ENCODE measurements around the gene SLC5A11.

The SLC5A11 gene

DNA sequence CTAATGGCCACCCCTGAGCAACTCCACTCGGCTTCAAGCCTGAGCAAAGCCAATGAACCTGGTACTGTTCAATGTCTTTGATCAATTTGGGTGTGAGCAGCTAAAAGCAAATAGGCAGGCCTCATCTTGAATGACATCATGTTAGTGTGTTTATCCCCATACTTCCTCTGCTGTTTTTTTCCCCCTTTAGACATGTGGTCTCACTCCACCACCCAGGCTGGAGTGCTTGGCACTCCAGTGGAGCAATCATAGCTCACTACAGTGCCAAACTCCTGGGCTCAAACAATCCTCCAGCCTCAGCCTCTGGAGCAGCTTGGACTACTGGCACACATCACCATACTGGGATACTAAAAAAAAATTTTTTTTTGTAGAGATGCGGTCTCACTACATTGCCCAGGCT lies 94.0 kb downstream of the SLC5A11 start:
- Histone ChIP-seq H3K27me3 (replicated peaks; ENCODE audit: control insufficient read depth, insufficient read depth, low read length) (no peaks in the 10 kb centered on the region), H3K36me3 (ENCODE audit: control insufficient read depth, insufficient read depth, low read length) (peaks cover 37% of the 10 kb centered on the region), H3K4me3 (replicated peaks; ENCODE audit: low read depth, low read length) (no peak overlapping the region)
- DNase-seq (ENCODE audit: extremely low read depth, insufficient read length), result no peak
- TF ChIP-seq, protein P1, sequence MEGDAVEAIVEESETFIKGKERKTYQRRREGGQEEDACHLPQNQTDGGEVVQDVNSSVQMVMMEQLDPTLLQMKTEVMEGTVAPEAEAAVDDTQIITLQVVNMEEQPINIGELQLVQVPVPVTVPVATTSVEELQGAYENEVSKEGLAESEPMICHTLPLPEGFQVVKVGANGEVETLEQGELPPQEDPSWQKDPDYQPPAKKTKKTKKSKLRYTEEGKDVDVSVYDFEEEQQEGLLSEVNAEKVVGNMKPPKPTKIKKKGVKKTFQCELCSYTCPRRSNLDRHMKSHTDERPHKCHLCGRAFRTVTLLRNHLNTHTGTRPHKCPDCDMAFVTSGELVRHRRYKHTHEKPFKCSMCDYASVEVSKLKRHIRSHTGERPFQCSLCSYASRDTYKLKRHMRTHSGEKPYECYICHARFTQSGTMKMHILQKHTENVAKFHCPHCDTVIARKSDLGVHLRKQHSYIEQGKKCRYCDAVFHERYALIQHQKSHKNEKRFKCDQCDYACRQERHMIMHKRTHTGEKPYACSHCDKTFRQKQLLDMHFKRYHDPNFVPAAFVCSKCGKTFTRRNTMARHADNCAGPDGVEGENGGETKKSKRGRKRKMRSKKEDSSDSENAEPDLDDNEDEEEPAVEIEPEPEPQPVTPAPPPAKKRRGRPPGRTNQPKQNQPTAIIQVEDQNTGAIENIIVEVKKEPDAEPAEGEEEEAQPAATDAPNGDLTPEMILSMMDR (IDR thresholded peaks at IDR 0.05; ENCODE audit: insufficient read depth, low read length, poor library complexity, severe bottlenecking), result no peak

DNA sequence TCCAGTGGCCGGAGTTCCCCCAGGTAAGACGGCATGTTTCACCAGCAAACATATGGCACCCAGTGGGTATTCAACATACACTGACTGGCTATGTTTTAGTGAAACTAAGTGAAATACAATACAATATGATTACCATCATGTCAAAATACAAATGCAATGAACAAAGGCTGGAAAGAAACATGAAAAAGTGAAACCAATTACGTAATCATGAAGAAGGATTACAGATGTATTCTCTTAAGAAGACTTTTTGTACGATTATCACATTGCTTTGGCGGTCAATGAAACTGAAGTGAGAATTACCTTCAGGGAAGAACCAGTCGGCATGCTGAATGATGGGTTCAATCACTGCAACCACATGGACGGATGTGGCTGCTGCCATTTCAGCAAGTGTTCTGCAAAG lies 97.7 kb downstream of the SLC5A11 start:
- Histone ChIP-seq H3K4me3 (replicated peaks; ENCODE audit: low read depth, low read length) (no peak overlapping the region), H3K36me3 (ENCODE audit: control insufficient read depth, insufficient read depth, low read length) (peaks cover 42% of the 10 kb centered on the region), H3K27me3 (replicated peaks; ENCODE audit: control insufficient read depth, insufficient read depth, low read length) (no peaks in the 10 kb centered on the region)
- DNase-seq (ENCODE audit: extremely low read depth, insufficient read length), result no peak
- TF ChIP-seq, protein P1 (IDR thresholded peaks at IDR 0.05; ENCODE audit: insufficient read depth, low read length, poor library complexity, severe bottlenecking), result no peak

DNA sequence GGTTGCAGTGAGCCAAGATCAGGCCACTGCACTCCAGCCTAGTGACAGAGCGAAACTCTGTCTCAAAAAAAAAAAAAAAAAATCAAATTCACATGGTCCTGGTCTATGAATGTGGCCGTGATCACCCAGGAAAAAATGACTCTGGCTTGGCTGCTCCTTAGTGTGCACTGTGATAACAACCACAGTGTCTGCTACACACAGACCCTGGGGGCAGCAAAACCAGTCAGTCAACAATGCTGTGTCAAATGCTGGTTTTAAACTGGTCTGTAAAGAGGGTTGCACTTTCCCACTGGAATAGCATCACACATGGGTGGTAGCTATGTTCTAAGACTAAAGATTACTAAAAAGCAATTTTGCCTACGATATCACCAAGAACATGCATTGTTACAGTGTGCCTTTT lies 98.4 kb downstream of the SLC5A11 start:
- no peak overlapping the region for H3K4me3 ChIP-seq (replicated peaks; ENCODE audit: low read depth, low read length)
- H3K36me3 ChIP-seq (ENCODE audit: control insufficient read depth, insufficient read depth, low read length), result peaks cover 37% of the 10 kb centered on the region

DNA sequence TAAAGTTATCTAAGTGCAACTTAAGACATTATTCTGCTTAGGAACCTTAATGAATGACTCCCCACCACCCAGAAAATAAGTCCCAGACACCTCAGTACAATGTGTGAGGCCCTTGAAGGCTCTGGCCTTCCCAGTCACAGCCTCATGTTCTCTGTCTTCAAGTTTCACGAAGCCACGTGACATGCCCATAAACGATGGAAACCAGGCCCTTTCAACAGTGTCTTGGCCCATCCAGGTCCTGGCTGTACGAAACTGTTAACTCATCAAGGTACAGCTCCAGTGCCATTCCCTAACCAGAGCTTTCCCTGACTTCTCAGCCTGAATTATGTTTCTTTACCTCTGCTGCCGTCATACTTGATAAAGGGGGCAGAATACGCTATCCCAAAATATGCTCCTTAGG lies 100.4 kb downstream of the SLC5A11 start:
- no peak for DNase-seq (ENCODE audit: extremely low read depth, insufficient read length)
- TF ChIP-seq, protein P1 (IDR thresholded peaks at IDR 0.05; ENCODE audit: insufficient read depth, low read length, poor library complexity, severe bottlenecking), result no peak
- no peaks in the 10 kb centered on the region for H3K27me3 ChIP-seq (replicated peaks; ENCODE audit: control insufficient read depth, insufficient read depth, low read length)
- H3K36me3 ChIP-seq (ENCODE audit: control insufficient read depth, insufficient read depth, low read length), result peaks cover 34% of the 10 kb centered on the region
- H3K4me3 ChIP-seq (replicated peaks; ENCODE audit: low read depth, low read length), result no peak overlapping the region

More for the DNA sequence above, 98.4 kb downstream of the SLC5A11 start:
- no peak for DNase-seq (ENCODE audit: extremely low read depth, insufficient read length)
- no peaks in the 10 kb centered on the region for H3K27me3 ChIP-seq (replicated peaks; ENCODE audit: control insufficient read depth, insufficient read depth, low read length)
- TF ChIP-seq, protein P1 (IDR thresholded peaks at IDR 0.05; ENCODE audit: insufficient read depth, low read length, poor library complexity, severe bottlenecking), result no peak

DNA sequence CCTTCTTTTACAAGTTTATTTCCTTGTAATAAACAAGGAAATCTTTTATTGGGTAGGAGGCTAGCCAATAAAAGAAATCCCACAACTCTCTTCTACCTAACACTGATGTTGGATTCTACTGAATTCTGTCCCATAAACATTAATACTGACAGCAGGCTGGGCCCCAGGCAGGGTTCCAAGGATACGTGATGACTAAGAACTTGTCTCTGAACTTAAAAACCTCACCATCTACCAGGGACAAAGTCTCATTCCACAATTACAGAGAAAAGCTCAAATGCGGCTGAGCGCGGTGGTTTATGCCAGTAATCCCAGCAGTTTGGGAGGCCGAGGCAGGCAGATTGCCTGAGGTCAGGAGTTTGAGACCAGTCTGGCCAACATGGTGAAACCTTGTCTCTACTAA lies 104.5 kb downstream of the SLC5A11 start:
- no peak overlapping the region for H3K4me3 ChIP-seq (replicated peaks; ENCODE audit: low read depth, low read length)
- TF ChIP-seq, protein P1 (IDR thresholded peaks at IDR 0.05; ENCODE audit: insufficient read depth, low read length, poor library complexity, severe bottlenecking), result no peak
- peaks cover 46% of the 10 kb centered on the region for H3K36me3 ChIP-seq (ENCODE audit: control insufficient read depth, insufficient read depth, low read length)
- no peaks in the 10 kb centered on the region for H3K27me3 ChIP-seq (replicated peaks; ENCODE audit: control insufficient read depth, insufficient read depth, low read length)
- no peak for DNase-seq (ENCODE audit: extremely low read depth, insufficient read length)

DNA sequence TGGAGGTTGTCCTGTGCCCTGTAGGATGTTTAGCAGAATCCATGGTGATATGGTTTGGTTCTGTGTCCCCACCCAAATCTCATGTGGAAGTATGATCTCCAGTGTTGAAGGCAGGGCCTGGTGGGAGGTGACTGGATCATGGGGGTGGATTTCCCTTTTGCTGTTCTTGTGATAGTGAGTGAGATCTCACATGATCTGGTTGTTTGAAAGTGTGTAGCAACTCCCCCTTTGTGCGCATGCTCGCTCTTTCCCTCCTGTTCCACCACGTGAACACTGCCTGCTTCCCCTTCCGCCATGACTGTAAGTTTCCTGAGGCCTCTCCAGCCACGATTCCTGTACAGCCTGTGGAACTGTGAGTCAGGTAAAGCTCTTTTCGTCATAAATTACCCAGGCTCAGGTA lies 107.5 kb downstream of the SLC5A11 start:
- H3K36me3 ChIP-seq (ENCODE audit: control insufficient read depth, insufficient read depth, low read length), result peaks cover 54% of the 10 kb centered on the region
- H3K27me3 ChIP-seq (replicated peaks; ENCODE audit: control insufficient read depth, insufficient read depth, low read length), result no peaks in the 10 kb centered on the region
- TF ChIP-seq, protein P1 (IDR thresholded peaks at IDR 0.05; ENCODE audit: insufficient read depth, low read length, poor library complexity, severe bottlenecking), result no peak
- DNase-seq (ENCODE audit: extremely low read depth, insufficient read length), result no peak
- no peak overlapping the region for H3K4me3 ChIP-seq (replicated peaks; ENCODE audit: low read depth, low read length)
